HG02678 (cell line): ENCODE results near the gene MGST2.
"Not testable (repeated sequence)": the region's sequence is repeated elsewhere in the genome, so short reads cannot be mapped to it uniquely, and the experiment has no call there.

Source experiments
- ATAC-seq: cut with Tn5 transposase; IDR thresholded peaks from one replicate; pipeline ENCODE4 v1.9.1; 2021; ENCODE audit warnings: mild to moderate bottlenecking, moderate library complexity; ENCODE audit not compliant: unreplicated experiment

The MGST2 gene

GRCh38 chr4:139669335-139669734 lies 3.7 kb downstream of the MGST2 start:
- ATAC-seq: no peak

GRCh38 chr4:139669890-139670289 lies 4.3 kb downstream of the MGST2 start:
- ATAC-seq: no peak

DNA sequence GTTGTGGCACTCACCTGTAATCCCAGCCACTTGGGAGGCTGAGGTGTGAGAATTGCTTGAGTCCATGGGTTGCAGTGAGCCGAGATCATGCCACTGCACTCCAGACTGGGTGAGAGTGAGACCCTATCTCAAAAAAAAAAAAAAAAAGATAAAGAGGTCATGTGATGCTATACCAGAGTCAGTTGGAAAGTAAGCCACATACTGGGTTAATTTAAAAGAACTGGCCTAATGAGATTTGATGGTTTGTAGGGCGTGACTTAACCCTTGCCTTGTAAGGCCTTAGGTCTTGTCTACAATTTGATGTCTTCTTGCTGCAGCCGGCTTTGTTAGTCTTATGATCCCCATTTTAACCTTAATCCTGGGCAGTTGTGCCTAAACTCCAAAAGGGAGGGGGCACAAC lies 5.2 kb downstream of the MGST2 start:
- ATAC-seq: no peak

DNA sequence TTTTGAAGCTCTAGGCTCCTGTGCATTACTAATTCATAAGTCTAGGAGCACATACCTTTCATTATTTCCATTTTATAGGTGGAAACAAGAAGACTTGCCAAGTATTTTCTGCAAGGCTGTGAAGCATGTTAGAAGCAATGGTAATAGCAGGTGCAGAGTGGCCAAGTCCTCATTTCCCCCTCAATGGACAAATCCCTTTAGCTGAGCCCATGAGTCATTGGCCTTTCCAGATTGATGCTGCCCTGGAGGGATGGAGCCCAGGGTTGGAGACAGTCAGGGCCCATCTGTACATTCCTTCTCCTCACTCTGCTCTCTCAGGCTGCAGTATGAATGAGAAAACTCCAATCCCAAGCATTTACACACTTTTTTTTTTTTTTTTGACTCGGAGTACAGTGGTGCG lies 6.6 kb downstream of the MGST2 start:
- ATAC-seq: no peak

GRCh38 chr4:139672732-139673131 lies 7.1 kb downstream of the MGST2 start:
- ATAC-seq: no peak

- no peak for ATAC-seq
Measured at GRCh38 chr4:139674875-139675550, 9.4 kb downstream of the MGST2 start.

DNA sequence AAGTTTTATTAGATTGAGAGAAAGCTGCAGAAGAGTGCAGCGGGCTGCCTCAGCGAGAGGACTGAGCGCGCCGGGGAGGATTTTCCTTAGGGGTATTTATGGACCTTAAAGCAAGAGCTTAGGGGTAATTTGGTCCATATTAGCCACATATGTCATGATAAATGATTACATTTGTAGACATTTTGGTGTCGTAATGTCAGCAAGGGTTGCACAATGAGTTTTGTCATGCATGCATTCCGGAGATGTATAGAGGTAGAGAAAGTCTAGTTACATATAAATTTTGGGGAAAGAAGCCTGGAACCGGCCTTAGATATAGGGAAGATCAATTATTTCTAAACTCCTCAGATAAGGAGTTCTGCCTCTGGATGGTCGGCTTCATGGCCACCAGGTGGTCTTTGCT lies 10.0 kb downstream of the MGST2 start:
- no peak for ATAC-seq

DNA sequence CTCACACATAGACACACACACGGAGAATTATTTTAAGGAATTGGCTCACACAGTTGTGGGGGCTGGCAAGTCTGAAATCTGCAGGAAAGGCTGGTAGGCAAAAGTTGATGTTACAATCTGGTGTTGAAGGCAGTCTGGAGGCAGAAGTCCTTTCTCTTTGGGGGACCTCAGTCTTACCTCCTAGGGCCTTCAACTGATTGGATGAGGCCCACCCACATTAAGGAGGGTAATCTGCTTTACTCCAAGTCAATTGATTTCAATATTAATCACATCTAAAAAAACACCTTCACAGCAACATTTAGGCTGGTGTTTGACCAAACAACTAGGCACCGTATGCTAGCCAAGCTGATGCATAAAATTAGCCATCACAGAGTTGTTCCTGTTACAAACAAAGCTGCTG lies 10.7 kb downstream of the MGST2 start:
- no peak for ATAC-seq

- no peak for ATAC-seq
Measured at GRCh38 chr4:139676913-139677585, 11.4 kb downstream of the MGST2 start.

DNA sequence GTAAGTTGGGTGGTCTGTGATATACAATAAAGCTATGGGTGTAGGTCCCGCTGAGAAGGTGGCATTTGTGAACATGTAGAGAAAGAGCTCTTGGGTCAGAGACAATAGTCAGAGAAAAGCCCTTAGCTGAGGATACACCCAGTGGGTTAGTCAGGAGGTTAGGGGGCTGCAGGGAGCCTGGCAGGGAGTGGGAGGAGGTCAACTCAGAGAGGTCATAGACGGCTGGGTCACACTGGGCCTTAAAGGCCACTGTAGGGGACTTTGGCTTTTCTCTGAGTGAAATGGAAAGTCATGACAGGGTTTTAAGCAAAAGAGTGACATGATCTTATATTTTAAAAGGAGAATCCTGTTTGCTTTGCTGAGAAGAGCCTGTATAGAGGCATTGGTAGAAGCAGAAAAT lies 16.7 kb downstream of the MGST2 start:
- ATAC-seq: no peak

GRCh38 chr4:139682741-139683151 lies 17.1 kb downstream of the MGST2 start:
- ATAC-seq: no peak

DNA sequence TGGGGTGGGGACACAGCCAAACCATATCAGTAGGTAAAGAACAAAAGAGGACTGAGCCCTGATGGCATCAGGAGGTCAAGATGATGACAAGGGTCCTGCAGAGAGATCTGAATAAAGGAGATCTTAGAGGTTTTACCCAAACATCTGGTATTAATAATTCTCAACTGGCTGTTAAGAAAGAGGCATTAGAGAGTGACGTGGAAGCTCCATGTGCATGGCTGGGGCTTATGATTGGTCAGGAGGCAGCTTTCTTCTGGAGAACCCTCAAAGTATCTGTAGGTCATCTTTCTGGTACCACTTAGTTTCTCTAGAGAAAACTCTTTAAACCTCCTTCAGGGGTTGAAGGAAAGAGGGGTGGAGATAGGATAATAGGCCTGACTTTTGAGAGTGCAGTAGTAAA lies 18.7 kb downstream of the MGST2 start:
- ATAC-seq: no peak

- ATAC-seq: no peak
Measured at GRCh38 chr4:139685180-139685579, 19.6 kb downstream of the MGST2 start.

- ATAC-seq: no peak
Measured at GRCh38 chr4:139686130-139686529, 20.5 kb downstream of the MGST2 start.

DNA sequence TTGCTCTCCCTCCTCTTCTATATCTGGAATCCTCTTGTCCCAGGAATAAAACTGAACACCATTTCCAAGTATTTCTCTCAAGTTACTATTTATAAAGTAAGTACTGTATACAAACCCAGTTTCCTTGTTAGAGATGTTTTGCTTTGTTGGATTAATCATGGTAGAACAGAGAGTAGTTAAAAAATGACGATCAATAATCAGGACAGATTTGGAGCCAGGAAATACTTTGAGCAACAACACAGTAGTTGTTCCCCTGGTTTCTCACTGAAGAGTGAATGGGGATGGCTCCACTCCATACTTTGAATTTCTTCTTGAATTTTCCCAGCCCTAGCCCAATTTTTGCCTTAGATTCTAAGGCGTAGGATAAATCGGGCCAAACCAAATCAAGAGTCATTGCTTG lies 21.4 kb downstream of the MGST2 start:
- no peak for ATAC-seq

- ATAC-seq: no peak
Measured at GRCh38 chr4:139689093-139689722, 23.6 kb downstream of the MGST2 start.

GRCh38 chr4:139690419-139690818 lies 24.8 kb downstream of the MGST2 start:
- ATAC-seq: no peak

DNA sequence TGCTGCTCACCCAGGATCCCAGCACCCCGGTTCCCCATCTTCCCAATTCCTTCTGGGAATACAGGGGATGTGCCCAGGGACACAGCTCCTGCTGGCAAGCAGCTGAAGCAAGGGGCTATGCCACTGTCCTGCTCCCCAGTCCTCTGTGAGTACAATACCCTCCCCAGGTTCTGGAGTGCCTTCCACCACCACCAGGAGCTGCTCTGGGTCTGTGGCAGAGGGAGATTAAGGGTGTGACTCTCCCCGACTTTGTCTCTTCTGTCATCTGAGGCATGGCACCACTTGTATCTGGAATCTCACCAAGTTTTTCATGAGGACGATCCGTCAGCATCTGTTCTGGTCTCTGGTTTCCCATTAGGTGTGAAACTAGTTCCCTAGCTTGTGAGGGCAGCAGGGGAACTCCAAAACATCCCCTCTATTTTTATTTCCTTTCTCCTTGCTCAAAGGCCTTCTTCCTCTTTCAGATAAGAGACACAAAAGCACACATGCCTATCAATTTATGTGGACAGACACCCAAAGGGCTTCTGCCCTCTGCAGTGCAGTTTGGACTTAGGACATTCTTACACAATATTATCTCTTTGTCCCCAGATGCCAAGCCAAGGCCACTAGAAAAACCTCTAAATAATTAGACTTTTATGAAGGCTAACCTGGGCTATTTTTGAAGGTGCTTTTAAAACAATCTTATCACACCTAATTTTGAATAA lies 26.8 kb downstream of the MGST2 start:
- no peak for ATAC-seq

GRCh38 chr4:139694522-139695107 lies 29.0 kb downstream of the MGST2 start:
- no peak for ATAC-seq

GRCh38 chr4:139696491-139696890 lies 30.9 kb downstream of the MGST2 start:
- no peak for ATAC-seq

GRCh38 chr4:139698167-139698925 lies 32.7 kb downstream of the MGST2 start:
- not testable (repeated sequence) for ATAC-seq
